H1 (cell line): Measurements from ENCODE around the gene CPNE8. TPM values are rescaled to one million over a fixed set of nuclear protein-coding genes. Genes with fewer than 3 reads are reported as not detected.

Experiments
- CHD1 ChIP-seq: IDR thresholded peaks from 2 replicates; pipeline ENCODE4 v1.6.1; 2012; ENCODE audit warnings: low read depth, low read length, improper control_type of control experiment
- EZH2 ChIP-seq: fragments of 200-600 bp; sonication (generic); IDR thresholded peaks from 2 replicates; pipeline ENCODE4 v1.7.1; 2012; ENCODE audit warnings: low read depth, mild to moderate bottlenecking, moderate library complexity, low read length, inconsistent platforms; ENCODE audit not compliant: severe bottlenecking
- RBBP5 ChIP-seq: IDR thresholded peaks from 2 replicates; pipeline ENCODE4 v1.7.1; 2012; ENCODE audit warnings: low read depth, mild to moderate bottlenecking, inconsistent platforms, low read length, moderate library complexity, borderline replicate concordance
- RNF2 ChIP-seq: fragments of 200-900, 300-1000 bp; sonication (generic); IDR thresholded peaks from 2 replicates; pipeline ENCODE4 v1.7.1; 2016; ENCODE audit warnings: borderline replicate concordance, low read depth, mild to moderate bottlenecking, antibody characterized with exemption, low read length; ENCODE audit not compliant: poor library complexity, severe bottlenecking; ENCODE audit errors: missing control alignments
- SUZ12 ChIP-seq: fragments of 200-600 bp; sonication (generic); IDR thresholded peaks from 2 replicates; pipeline ENCODE4 v1.6.1; 2012; ENCODE audit warnings: mild to moderate bottlenecking, inconsistent platforms, low read length, moderate library complexity, mixed read lengths
- TAF1 ChIP-seq: IDR thresholded peaks from 2 replicates; pipeline ENCODE4 v1.6.1; 2011; ENCODE audit warnings: mild to moderate bottlenecking, low read depth, low read length
- polyA plus RNA-seq, 7 experiments: library from polyadenylated mRNA; depleted of rRNA in 3 of 7; stranded (reverse) in 5 of 7; unstranded in 2 of 7; fragments of >200 nt in 5 of 7; fragments of 200-250 nt in 2 of 7; gene quantifications; 1 replicate in 5 of 7; 2 replicates in 1 of 7; 4 replicates in 1 of 7; pipeline versions ENCODE4 v1.2.1 to v1.2.3, GENCODE V29; 2011 to 2013; ENCODE audit warnings: missing spikeins in 2 of 7, mixed read lengths in 2 of 7
- total RNA-seq: library from RNA; stranded (reverse); fragmentation: NEBNext Ultra II Directional; extraction: Animal tissue kit (Norgen Biotek cat#: 25700); gene quantifications from 2 replicates; pipeline ENCODE4 v1.2.1, GENCODE V29; 2021

The CPNE8 gene
- total and polyA plus RNA-seq, 2 of the 8 experiments (the other 6 are each of a cell fraction or from before 2014, with no cell fraction given): 2.5 to 6.8 TPM

GRCh38 chr12:38905480-38906351 lies at the start of gene CPNE8 (continued):
- TF ChIP-seq EZH2 (peak; percentile 46), TAF1 (0 out of 2 replicates have a peak, but pooled peaks have one; percentile 9), RBBP5 (0 out of 2 replicates have a peak, but pooled peaks have one; percentile 61), RNF2 (peak; percentile 45), SUZ12 (peak; percentile 39; the same call in 1 of the 2 replicates), CHD1 (no peak)
